Measurements from ENCODE around the gene NDUFB1.
A peak's percentile ranks its signal among the peaks of the same experiment; 100 is the strongest.

Gene NDUFB1

DNA sequence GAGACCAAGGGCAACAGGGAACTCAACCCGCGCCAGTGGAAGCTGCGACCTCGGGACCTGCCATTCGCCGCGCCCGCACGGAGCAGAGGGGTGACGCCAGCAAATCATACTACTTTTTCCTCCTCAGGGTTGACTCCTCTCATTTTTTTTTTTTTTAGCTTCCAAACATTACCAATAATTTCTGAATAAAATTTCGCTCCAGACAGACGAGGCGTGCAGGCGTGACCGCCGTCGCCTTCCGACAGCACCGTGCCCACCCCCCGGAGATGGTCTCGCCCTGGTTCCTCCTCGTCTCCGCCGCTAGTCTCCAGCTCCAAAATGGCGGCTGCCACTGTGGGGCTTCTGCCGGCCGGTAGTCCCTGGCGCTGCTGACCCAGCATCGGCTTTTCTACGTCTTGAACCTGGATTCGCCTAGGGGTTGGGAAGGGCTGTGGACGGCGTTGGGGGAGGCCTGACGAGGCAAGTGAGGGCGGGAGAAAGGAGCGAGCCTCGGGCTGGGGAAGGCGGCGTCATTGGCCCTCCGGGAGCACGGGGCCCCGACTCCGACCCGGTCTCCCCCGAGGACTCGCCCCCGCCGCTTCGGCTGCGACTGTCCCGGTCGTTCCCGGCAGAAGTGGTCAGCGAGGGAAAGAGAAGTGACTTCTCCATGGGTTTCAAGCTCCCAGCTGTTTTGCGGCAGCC is at the start of gene NDUFB1, which contains the start of gene CPSF2:
Gene NDUFB1 (minus strand): TSS at position 37 of the 681 bp plus-strand sequence. CDS start 4,069 bp downstream, outside the sequence.
Gene CPSF2 (plus strand): TSS at position 300 of the 681 bp plus-strand sequence. CDS start 9,016 bp downstream, outside the sequence.
- Histone ChIP-seq H3K27ac (ENCODE audit: low read depth in 2 of 2, low read length in 2 of 2) (peak within 1 kb of the TSS; percentile 88 to 93), H3K36me3 (ENCODE audit: control insufficient read depth in 2 of 2, insufficient read depth in 2 of 2, low read length in 2 of 2) (peaks cover under 1 to 5% of the 10 kb centered on the region in 2 donors), H3K9ac (ENCODE audit: low read depth in 1 of 2, low read length in 2 of 2) (peak within 1 kb of the TSS; percentile 94 to 97), H3K27me3 (ENCODE audit: control insufficient read depth in 2 of 2, insufficient read depth in 2 of 2, low read length in 2 of 2) (no peaks in the 10 kb centered on the region), H3K4me3 (ENCODE audit: low read length in 2 of 2) (peak within 1 kb of the TSS; percentile 93 to 98), H3K9me3 (ENCODE audit: control insufficient read depth in 2 of 2, low read length in 2 of 2) (no peaks in the 10 kb centered on the region), H3K4me1 (ENCODE audit: control insufficient read depth in 2 of 2, insufficient read depth in 2 of 2, low read length in 2 of 2) (peaks cover 2 to 5% of the 10 kb centered on the region in 2 donors)

DNA sequence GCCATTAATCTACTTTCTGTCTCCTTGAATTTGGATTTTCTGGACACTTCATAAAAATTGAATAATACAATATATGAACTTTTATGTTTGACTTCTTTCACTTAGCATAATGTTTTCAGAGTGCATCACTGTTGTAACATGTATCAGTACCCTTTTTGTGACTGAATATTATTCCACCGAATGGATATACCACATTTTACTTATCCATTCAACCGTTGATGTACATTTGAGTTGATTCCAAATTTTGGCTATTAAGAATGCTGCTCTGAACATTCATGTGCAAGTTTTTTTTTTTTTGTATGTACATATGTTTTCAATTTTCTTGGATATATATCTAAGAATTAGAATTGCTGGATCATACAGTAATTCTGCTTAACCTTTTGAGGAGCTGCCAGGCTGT is 43.5 kb upstream of the NDUFB1 start:
- Histone ChIP-seq H3K9ac (ENCODE audit: low read depth in 1 of 2, low read length in 2 of 2) (no peak overlapping the region), H3K27ac (ENCODE audit: low read depth in 2 of 2, low read length in 2 of 2) (no peak overlapping the region), H3K27me3 (ENCODE audit: control insufficient read depth in 2 of 2, insufficient read depth in 2 of 2, low read length in 2 of 2) (no peaks in the 10 kb centered on the region), H3K4me1 (ENCODE audit: control insufficient read depth in 2 of 2, insufficient read depth in 2 of 2, low read length in 2 of 2) (no peaks in the 10 kb centered on the region), H3K36me3 (ENCODE audit: control insufficient read depth in 2 of 2, insufficient read depth in 2 of 2, low read length in 2 of 2) (peaks cover 21 to 33% of the 10 kb centered on the region in 2 donors), H3K9me3 (ENCODE audit: control insufficient read depth in 2 of 2, low read length in 2 of 2) (no peaks in the 10 kb centered on the region), H3K4me3 (ENCODE audit: low read length in 2 of 2) (no peak overlapping the region)

DNA sequence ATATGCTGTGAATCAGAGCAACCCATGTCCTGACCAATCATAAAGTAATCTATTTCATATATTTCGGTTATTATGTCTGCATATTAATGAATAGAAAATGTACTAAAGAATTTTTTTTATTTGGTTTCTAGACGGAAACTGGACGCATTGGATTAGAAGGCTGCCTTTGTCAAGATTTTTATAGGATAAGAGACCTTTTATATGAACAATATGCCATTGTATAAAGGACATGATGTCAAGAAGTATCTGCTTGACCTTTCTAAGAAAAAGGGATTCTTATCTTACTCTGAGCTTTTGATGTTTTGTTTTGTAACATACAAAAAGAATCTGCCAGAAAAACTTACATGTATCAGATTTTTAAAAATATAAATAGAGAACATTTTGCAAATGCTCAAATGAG is 40.0 kb upstream of the NDUFB1 start:
- no peaks in the 10 kb centered on the region for H3K9me3 ChIP-seq (ENCODE audit: control insufficient read depth in 2 of 2, low read length in 2 of 2)
- H3K27ac ChIP-seq (ENCODE audit: low read depth in 2 of 2, low read length in 2 of 2): no peak overlapping the region
- H3K9ac ChIP-seq (ENCODE audit: low read depth in 1 of 2, low read length in 2 of 2): no peak overlapping the region
- H3K4me1 ChIP-seq (ENCODE audit: control insufficient read depth in 2 of 2, insufficient read depth in 2 of 2, low read length in 2 of 2): no peaks in the 10 kb centered on the region
- no peaks in the 10 kb centered on the region for H3K27me3 ChIP-seq (ENCODE audit: control insufficient read depth in 2 of 2, insufficient read depth in 2 of 2, low read length in 2 of 2)
- peaks cover 43 to 60% of the 10 kb centered on the region in 2 donors for H3K36me3 ChIP-seq (ENCODE audit: control insufficient read depth in 2 of 2, insufficient read depth in 2 of 2, low read length in 2 of 2)
- H3K4me3 ChIP-seq (ENCODE audit: low read length in 2 of 2): no peak overlapping the region

DNA sequence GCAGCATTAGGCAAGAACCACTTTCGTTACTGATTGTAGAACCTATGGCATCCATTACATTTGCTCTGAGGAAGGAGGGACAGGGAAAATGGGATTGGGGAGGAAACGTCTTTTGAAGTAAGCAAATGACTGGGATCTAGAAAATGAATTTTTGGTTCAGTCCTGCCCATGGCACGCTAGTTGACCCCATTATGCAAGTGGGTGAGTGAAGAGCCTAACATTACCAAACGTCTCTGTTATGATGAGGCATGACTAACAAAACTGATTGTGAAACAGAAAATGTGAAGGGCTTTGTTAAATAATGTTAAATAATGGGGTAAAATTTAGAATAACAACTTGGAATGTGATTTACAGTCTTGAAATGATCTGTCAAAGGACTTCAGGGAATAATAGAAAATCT is 39.1 kb upstream of the NDUFB1 start:
- no peaks in the 10 kb centered on the region for H3K9me3 ChIP-seq (ENCODE audit: control insufficient read depth in 2 of 2, low read length in 2 of 2)
- no peaks in the 10 kb centered on the region for H3K27me3 ChIP-seq (ENCODE audit: control insufficient read depth in 2 of 2, insufficient read depth in 2 of 2, low read length in 2 of 2)
- H3K9ac ChIP-seq (ENCODE audit: low read depth in 1 of 2, low read length in 2 of 2): no peak overlapping the region
- no peak overlapping the region for H3K4me3 ChIP-seq (ENCODE audit: low read length in 2 of 2)
- no peak overlapping the region for H3K27ac ChIP-seq (ENCODE audit: low read depth in 2 of 2, low read length in 2 of 2)
- H3K36me3 ChIP-seq (ENCODE audit: control insufficient read depth in 2 of 2, insufficient read depth in 2 of 2, low read length in 2 of 2): peaks cover 48 to 66% of the 10 kb centered on the region in 2 donors
- no peaks in the 10 kb centered on the region for H3K4me1 ChIP-seq (ENCODE audit: control insufficient read depth in 2 of 2, insufficient read depth in 2 of 2, low read length in 2 of 2)

DNA sequence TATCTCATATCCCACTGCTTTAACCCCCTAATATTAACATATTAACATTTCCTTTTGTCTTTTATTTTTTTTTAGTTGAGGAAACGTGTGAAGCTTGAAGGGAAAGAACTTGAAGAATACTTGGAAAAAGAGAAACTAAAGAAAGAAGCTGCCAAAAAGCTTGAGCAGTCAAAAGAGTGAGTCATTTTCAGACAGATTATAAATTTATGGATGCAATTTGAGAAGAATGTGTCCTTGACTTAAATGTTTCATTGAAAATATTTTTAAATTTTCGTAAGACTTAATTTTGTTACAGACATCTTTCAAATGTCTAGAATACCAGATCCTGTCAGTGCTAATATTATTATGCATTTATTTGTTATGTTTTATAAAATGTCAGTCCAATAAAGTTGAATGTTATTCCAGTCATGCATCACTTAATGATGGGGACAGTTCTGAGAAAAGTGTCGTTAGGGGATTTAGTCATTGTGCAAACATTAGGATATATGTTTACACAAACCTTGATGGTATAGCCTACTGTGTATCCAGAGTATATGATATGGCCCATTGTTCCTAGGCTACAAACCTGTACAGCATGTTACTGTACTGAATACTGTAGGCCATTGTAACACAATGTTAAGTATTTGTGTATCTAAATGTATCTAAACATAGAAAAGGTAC is 32.9 kb upstream of the NDUFB1 start:
- H3K27me3 ChIP-seq (ENCODE audit: control insufficient read depth in 2 of 2, insufficient read depth in 2 of 2, low read length in 2 of 2): no peaks in the 10 kb centered on the region
- no peak overlapping the region for H3K9ac ChIP-seq (ENCODE audit: low read depth in 1 of 2, low read length in 2 of 2)
- peaks cover 43 to 47% of the 10 kb centered on the region in 2 donors for H3K36me3 ChIP-seq (ENCODE audit: control insufficient read depth in 2 of 2, insufficient read depth in 2 of 2, low read length in 2 of 2)
- H3K9me3 ChIP-seq (ENCODE audit: control insufficient read depth in 2 of 2, low read length in 2 of 2): no peaks in the 10 kb centered on the region
- H3K27ac ChIP-seq (ENCODE audit: low read depth in 2 of 2, low read length in 2 of 2): no peak overlapping the region
- H3K4me3 ChIP-seq (ENCODE audit: low read length in 2 of 2): no peak overlapping the region
- no peaks in the 10 kb centered on the region for H3K4me1 ChIP-seq (ENCODE audit: control insufficient read depth in 2 of 2, insufficient read depth in 2 of 2, low read length in 2 of 2)

DNA sequence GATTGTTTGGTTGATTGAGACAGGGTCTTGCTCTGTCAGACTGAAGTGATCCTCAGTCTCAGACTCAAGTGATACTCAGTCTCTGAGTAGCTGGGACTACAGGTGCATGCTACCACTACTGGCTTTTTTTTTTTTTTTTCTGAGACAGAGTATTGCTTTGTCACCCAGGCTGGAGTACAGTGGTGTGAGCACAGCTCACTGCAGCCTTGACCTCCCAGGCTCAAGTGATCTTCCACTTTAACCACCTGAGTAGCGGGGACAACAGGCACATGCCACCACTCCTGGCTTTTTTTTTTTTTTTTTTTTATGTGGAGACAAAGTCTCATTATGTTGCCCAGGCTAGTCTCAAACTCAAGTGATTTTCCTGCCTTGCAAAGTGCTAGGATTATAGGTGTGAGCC is 32.1 kb upstream of the NDUFB1 start:
- Histone ChIP-seq H3K9me3 (ENCODE audit: control insufficient read depth in 2 of 2, low read length in 2 of 2) (no peaks in the 10 kb centered on the region), H3K27ac (ENCODE audit: low read depth in 2 of 2, low read length in 2 of 2) (no peak overlapping the region), H3K36me3 (ENCODE audit: control insufficient read depth in 2 of 2, insufficient read depth in 2 of 2, low read length in 2 of 2) (peaks cover 40 to 44% of the 10 kb centered on the region in 2 donors), H3K9ac (ENCODE audit: low read depth in 1 of 2, low read length in 2 of 2) (no peak overlapping the region), H3K4me3 (ENCODE audit: low read length in 2 of 2) (no peak overlapping the region), H3K4me1 (ENCODE audit: control insufficient read depth in 2 of 2, insufficient read depth in 2 of 2, low read length in 2 of 2) (no peaks in the 10 kb centered on the region), H3K27me3 (ENCODE audit: control insufficient read depth in 2 of 2, insufficient read depth in 2 of 2, low read length in 2 of 2) (no peaks in the 10 kb centered on the region)

DNA sequence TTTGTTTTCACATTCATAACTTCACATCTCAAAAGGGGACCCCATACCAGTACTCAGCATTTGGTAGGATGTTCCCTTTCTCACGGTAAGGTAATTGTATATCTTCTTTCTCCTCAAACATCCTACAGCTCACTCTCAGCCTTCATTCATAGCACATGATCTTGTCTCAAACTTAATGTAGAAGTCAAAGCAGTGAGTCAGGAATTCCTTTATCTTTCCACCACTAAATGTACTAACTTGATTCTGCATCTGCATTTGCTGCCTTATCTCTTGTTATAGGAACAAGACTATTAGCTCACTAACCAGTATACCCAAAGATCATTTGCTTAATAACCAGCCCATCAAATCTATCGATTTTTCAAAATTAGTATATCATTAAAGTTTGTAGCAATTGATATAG is 23.2 kb upstream of the NDUFB1 start:
- H3K27me3 ChIP-seq (ENCODE audit: control insufficient read depth in 2 of 2, insufficient read depth in 2 of 2, low read length in 2 of 2): no peaks in the 10 kb centered on the region
- H3K4me3 ChIP-seq (ENCODE audit: low read length in 2 of 2): no peak overlapping the region
- peaks cover 42 to 60% of the 10 kb centered on the region in 2 donors for H3K36me3 ChIP-seq (ENCODE audit: control insufficient read depth in 2 of 2, insufficient read depth in 2 of 2, low read length in 2 of 2)
- H3K9ac ChIP-seq (ENCODE audit: low read depth in 1 of 2, low read length in 2 of 2): no peak overlapping the region
- no peak overlapping the region for H3K27ac ChIP-seq (ENCODE audit: low read depth in 2 of 2, low read length in 2 of 2)
- H3K4me1 ChIP-seq (ENCODE audit: control insufficient read depth in 2 of 2, insufficient read depth in 2 of 2, low read length in 2 of 2): no peaks in the 10 kb centered on the region
- no peaks in the 10 kb centered on the region for H3K9me3 ChIP-seq (ENCODE audit: control insufficient read depth in 2 of 2, low read length in 2 of 2)

DNA sequence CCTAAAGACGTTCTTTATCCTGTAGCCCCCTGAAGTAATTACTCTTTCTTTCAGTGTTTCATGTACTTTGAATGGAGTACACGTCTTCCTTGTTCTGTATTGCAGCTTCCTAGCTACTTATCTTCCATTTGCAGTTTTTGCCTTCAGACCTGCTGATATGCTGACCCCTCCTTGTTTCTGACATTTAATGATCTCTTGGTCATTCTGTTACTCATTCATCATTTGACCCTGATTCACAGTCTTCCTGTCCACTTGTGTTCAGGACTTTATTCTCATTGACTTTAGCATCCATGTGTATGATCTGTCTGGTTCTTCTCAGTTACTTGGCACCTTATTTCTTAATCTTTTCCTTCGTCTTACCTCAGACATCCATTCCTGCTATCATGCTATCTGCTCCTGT is 22.5 kb upstream of the NDUFB1 start:
- Histone ChIP-seq H3K4me3 (ENCODE audit: low read length in 2 of 2) (no peak overlapping the region), H3K27ac (ENCODE audit: low read depth in 2 of 2, low read length in 2 of 2) (no peak overlapping the region), H3K4me1 (ENCODE audit: control insufficient read depth in 2 of 2, insufficient read depth in 2 of 2, low read length in 2 of 2) (no peaks in the 10 kb centered on the region), H3K36me3 (ENCODE audit: control insufficient read depth in 2 of 2, insufficient read depth in 2 of 2, low read length in 2 of 2) (peaks cover 40 to 55% of the 10 kb centered on the region in 2 donors), H3K27me3 (ENCODE audit: control insufficient read depth in 2 of 2, insufficient read depth in 2 of 2, low read length in 2 of 2) (no peaks in the 10 kb centered on the region), H3K9ac (ENCODE audit: low read depth in 1 of 2, low read length in 2 of 2) (no peak overlapping the region), H3K9me3 (ENCODE audit: control insufficient read depth in 2 of 2, low read length in 2 of 2) (no peaks in the 10 kb centered on the region)

DNA sequence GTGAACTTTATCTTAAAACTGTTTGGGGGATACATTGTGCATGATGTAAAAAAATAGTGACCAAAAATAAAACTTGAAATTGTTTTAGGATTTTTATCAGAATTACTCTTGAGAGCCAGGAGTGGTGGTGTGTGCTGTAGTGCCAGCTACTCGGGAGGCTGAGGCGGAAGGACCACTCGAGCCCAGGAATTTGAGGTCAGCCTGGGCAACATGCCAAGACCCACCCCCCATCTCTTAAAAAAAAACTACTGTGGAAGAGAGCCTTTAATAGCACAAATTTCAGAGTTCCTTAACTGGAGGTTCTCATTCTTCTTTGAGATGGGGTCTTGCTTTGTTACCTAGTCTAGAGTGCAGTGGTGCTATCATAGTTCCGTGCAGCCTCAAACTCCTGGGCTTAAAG is 21.8 kb upstream of the NDUFB1 start:
- Histone ChIP-seq H3K27ac (ENCODE audit: low read depth in 2 of 2, low read length in 2 of 2) (no peak overlapping the region), H3K9me3 (ENCODE audit: control insufficient read depth in 2 of 2, low read length in 2 of 2) (no peaks in the 10 kb centered on the region), H3K36me3 (ENCODE audit: control insufficient read depth in 2 of 2, insufficient read depth in 2 of 2, low read length in 2 of 2) (peaks cover 39 to 59% of the 10 kb centered on the region in 2 donors), H3K4me3 (ENCODE audit: low read length in 2 of 2) (no peak overlapping the region), H3K9ac (ENCODE audit: low read depth in 1 of 2, low read length in 2 of 2) (no peak overlapping the region), H3K4me1 (ENCODE audit: control insufficient read depth in 2 of 2, insufficient read depth in 2 of 2, low read length in 2 of 2) (no peaks in the 10 kb centered on the region), H3K27me3 (ENCODE audit: control insufficient read depth in 2 of 2, insufficient read depth in 2 of 2, low read length in 2 of 2) (no peaks in the 10 kb centered on the region)

DNA sequence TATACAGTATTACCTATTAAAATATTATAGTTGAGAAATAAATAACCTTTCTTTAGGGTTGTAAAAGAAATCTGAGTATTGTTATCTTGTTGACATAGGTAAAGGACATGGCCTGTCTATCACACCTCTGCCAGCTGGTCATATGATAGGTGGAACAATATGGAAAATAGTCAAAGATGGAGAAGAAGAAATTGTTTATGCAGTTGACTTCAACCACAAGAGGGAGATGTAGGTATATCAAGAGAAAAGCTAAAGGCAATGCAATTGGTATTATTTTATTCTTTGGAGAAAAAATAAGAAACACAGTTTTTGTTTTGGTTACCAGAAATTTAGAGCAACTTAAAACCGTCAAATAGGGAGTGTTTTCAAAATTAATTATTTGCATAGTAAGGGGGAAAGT is 13.8 kb upstream of the NDUFB1 start:
- Histone ChIP-seq H3K36me3 (ENCODE audit: control insufficient read depth in 2 of 2, insufficient read depth in 2 of 2, low read length in 2 of 2) (peaks cover 29% of the 10 kb centered on the region in 2 donors), H3K4me1 (ENCODE audit: control insufficient read depth in 2 of 2, insufficient read depth in 2 of 2, low read length in 2 of 2) (no peaks in the 10 kb centered on the region), H3K4me3 (ENCODE audit: low read length in 2 of 2) (no peak overlapping the region), H3K27me3 (ENCODE audit: control insufficient read depth in 2 of 2, insufficient read depth in 2 of 2, low read length in 2 of 2) (no peaks in the 10 kb centered on the region), H3K27ac (ENCODE audit: low read depth in 2 of 2, low read length in 2 of 2) (no peak overlapping the region), H3K9me3 (ENCODE audit: control insufficient read depth in 2 of 2, low read length in 2 of 2) (no peaks in the 10 kb centered on the region), H3K9ac (ENCODE audit: low read depth in 1 of 2, low read length in 2 of 2) (no peak overlapping the region)
